Left forelimb (tissue), 1 donor: ENCODE measurements around the gene TRPM2.

Experiments
- DNase-seq: peaks from one replicate; pipeline ENCODE4 v3.0.0-alpha.2; 2018; ENCODE audit warnings: low spot score

TRPM2 gene

GRCh38 chr21:44444286-44444931 lies 91.0 kb downstream of the TRPM2 start:
- DNase-seq: no peak

- DNase-seq: no peak
Measured at GRCh38 chr21:44445145-44445812, 91.9 kb downstream of the TRPM2 start.

- DNase-seq: peak; percentile 37
Measured at GRCh38 chr21:44448651-44449131, 95.3 kb downstream of the TRPM2 start.

GRCh38 chr21:44449473-44450363 lies 96.3 kb downstream of the TRPM2 start:
- DNase-seq: peak; percentile 62

- peak; percentile 40 for DNase-seq
Measured at GRCh38 chr21:44450402-44450801, 97.0 kb downstream of the TRPM2 start.

- DNase-seq: peak; percentile 46
Measured at GRCh38 chr21:44450999-44451398, 97.6 kb downstream of the TRPM2 start.

GRCh38 chr21:44453120-44453519 lies 99.7 kb downstream of the TRPM2 start:
- DNase-seq: no peak

- no peak for DNase-seq
Measured at GRCh38 chr21:44454058-44454457, 100.6 kb downstream of the TRPM2 start.

- peak; percentile 83 for DNase-seq
Measured at GRCh38 chr21:44454747-44455523, 101.5 kb downstream of the TRPM2 start, which contains the start of gene LRRC3. Gene LRRC3 (plus strand): TSS chr21:44455510. CDS start chr21:44456645, 1,135 bp downstream.

GRCh38 chr21:44455524-44456213 lies 102.2 kb downstream of the TRPM2 start:
- no peak for DNase-seq

- no peak for DNase-seq
Measured at GRCh38 chr21:44456214-44456914, 102.9 kb downstream of the TRPM2 start.

- no peak for DNase-seq
Measured at GRCh38 chr21:44456915-44457736, 103.7 kb downstream of the TRPM2 start.

GRCh38 chr21:44458971-44459711 lies 105.7 kb downstream of the TRPM2 start:
- no peak for DNase-seq

- DNase-seq: no peak
Measured at GRCh38 chr21:44459712-44460440, 106.5 kb downstream of the TRPM2 start.

- no peak for DNase-seq
Measured at GRCh38 chr21:44460441-44460755, 107.0 kb downstream of the TRPM2 start.

GRCh38 chr21:44461005-44461404 lies 107.6 kb downstream of the TRPM2 start:
- no peak for DNase-seq

GRCh38 chr21:44461464-44462001 lies 108.1 kb downstream of the TRPM2 start:
- no peak for DNase-seq
